GM19043 (cell line): ENCODE measurements around the gene PDE8A.
"Not testable (repeated sequence)": the region's sequence is repeated elsewhere in the genome, so short reads cannot be mapped to it uniquely, and the experiment has no call there.

Experiments used
- ATAC-seq: cut with Tn5 transposase; IDR thresholded peaks from one replicate; pipeline ENCODE4 v1.9.1; 2021; ENCODE audit warnings: low read depth; ENCODE audit not compliant: unreplicated experiment

Gene PDE8A

GRCh38 chr15:85008474-85009260 lies 27.0 kb downstream of the PDE8A start:
- no peak for ATAC-seq

GRCh38 chr15:85009435-85009834 lies 27.8 kb downstream of the PDE8A start:
- ATAC-seq = no peak

GRCh38 chr15:85010071-85010385 lies 28.4 kb downstream of the PDE8A start:
- ATAC-seq = no peak

- no peak for ATAC-seq
Measured at GRCh38 chr15:85010386-85011159, 28.9 kb downstream of the PDE8A start.

GRCh38 chr15:85011160-85011571 lies 29.5 kb downstream of the PDE8A start:
- ATAC-seq = no peak

- ATAC-seq = not testable (repeated sequence)
Measured at GRCh38 chr15:85011724-85012123, 30.1 kb downstream of the PDE8A start.

GRCh38 chr15:85013785-85014184 lies 32.1 kb downstream of the PDE8A start:
- no peak for ATAC-seq

GRCh38 chr15:85014932-85015331 lies 33.3 kb downstream of the PDE8A start:
- ATAC-seq = no peak

GRCh38 chr15:85016275-85016674 lies 34.6 kb downstream of the PDE8A start:
- ATAC-seq = no peak

- no peak for ATAC-seq
Measured at GRCh38 chr15:85019815-85020590, 38.3 kb downstream of the PDE8A start.

GRCh38 chr15:85021409-85021808 lies 39.8 kb downstream of the PDE8A start:
- no peak for ATAC-seq

GRCh38 chr15:85022860-85023403 lies 41.3 kb downstream of the PDE8A start:
- ATAC-seq = no peak

- no peak for ATAC-seq
Measured at GRCh38 chr15:85024003-85024402, 42.3 kb downstream of the PDE8A start.

GRCh38 chr15:85024509-85025336 lies 43.1 kb downstream of the PDE8A start:
- ATAC-seq = no peak

- no peak for ATAC-seq
Measured at GRCh38 chr15:85025516-85026251, 44.0 kb downstream of the PDE8A start.

GRCh38 chr15:85026304-85027032 lies 44.8 kb downstream of the PDE8A start:
- no peak for ATAC-seq

GRCh38 chr15:85027033-85027380 lies 45.4 kb downstream of the PDE8A start:
- no peak for ATAC-seq

- no peak for ATAC-seq
Measured at GRCh38 chr15:85027421-85027820, 45.8 kb downstream of the PDE8A start.

GRCh38 chr15:85028416-85028815 lies 46.8 kb downstream of the PDE8A start:
- ATAC-seq = no peak
